Neuronal stem cell (in vitro differentiated cells): ENCODE results near the gene RASAL3.

Source experiments
- DNase-seq: peaks from one replicate; pipeline ENCODE4 v3.0.0-alpha.2; 2013; ENCODE audit warnings: low spot score
- H2AFZ ChIP-seq: one replicate; pipeline ENCODE4 v1.6.1; 2013; ENCODE audit warnings: mild to moderate bottlenecking, low read length, inconsistent platforms
- H2AK5ac ChIP-seq: 2 replicates; pipeline ENCODE4 v1.6.1; 2013; ENCODE audit warnings: low read depth, mild to moderate bottlenecking, inconsistent platforms, low read length, moderate library complexity, mixed read lengths
- H2BK120ac ChIP-seq: 2 replicates; pipeline ENCODE4 v1.6.1; 2013; ENCODE audit warnings: low read depth, mild to moderate bottlenecking, inconsistent platforms, low read length, moderate library complexity, mixed read lengths
- H2BK12ac ChIP-seq: one replicate; pipeline ENCODE4 v1.6.1; 2013; ENCODE audit warnings: low read length, inconsistent platforms
- H2BK15ac ChIP-seq: 2 replicates; pipeline ENCODE4 v1.6.1; 2013; ENCODE audit warnings: mild to moderate bottlenecking, low read length, inconsistent platforms, mixed read lengths
- H2BK5ac ChIP-seq: one replicate; pipeline ENCODE4 v1.6.1; 2013; ENCODE audit warnings: inconsistent platforms, mild to moderate bottlenecking, low read length, moderate library complexity
- H3K14ac ChIP-seq: one replicate; pipeline ENCODE4 v1.6.1; 2013; ENCODE audit warnings: low read length, inconsistent platforms
- H3K18ac ChIP-seq: 2 replicates; pipeline ENCODE4 v1.6.1; 2013; ENCODE audit warnings: low read length, inconsistent platforms
- H3K23ac ChIP-seq: 2 replicates; pipeline ENCODE4 v1.6.1; 2013; ENCODE audit warnings: low read depth, mild to moderate bottlenecking, mixed read lengths, low read length, inconsistent platforms; ENCODE audit not compliant: poor library complexity
- H3K27ac ChIP-seq: replicated peaks from 3 replicates; pipeline ENCODE4 v1.5.1; 2013; ENCODE audit warnings: low read length, inconsistent platforms
- H3K27me3 ChIP-seq, 3 experiments: 2 replicates each; pipeline ENCODE4 v1.6.1; 2013; ENCODE audit warnings: low read length in 3 of 3, mild to moderate bottlenecking in 2 of 3, inconsistent platforms in 1 of 3, low read depth in 1 of 3, mixed read lengths in 1 of 3, moderate library complexity in 1 of 3; ENCODE audit not compliant: control insufficient read depth in 3 of 3, insufficient read depth in 3 of 3
- H3K36me3 ChIP-seq, 2 donors: replicated peaks in 1 of 2; 2 replicates each; pipeline ENCODE4 v1.6.1; 2013; ENCODE audit warnings: low read length in 2 of 2; ENCODE audit not compliant: control insufficient read depth in 2 of 2, insufficient read depth in 2 of 2
- H3K4ac ChIP-seq: 2 replicates; pipeline ENCODE4 v1.6.1; 2013; ENCODE audit warnings: inconsistent platforms, mild to moderate bottlenecking, low read length, moderate library complexity
- H3K4me1 ChIP-seq, 2 donors: 1 replicate in 1 of 2; 2 replicates in 1 of 2; pipeline ENCODE4 v1.6.1; 2013; ENCODE audit warnings: low read length in 2 of 2, low read depth in 1 of 2; ENCODE audit not compliant: control insufficient read depth in 2 of 2, insufficient read depth in 1 of 2
- H3K4me2 ChIP-seq: one replicate; pipeline ENCODE4 v1.6.1; 2013; ENCODE audit warnings: mild to moderate bottlenecking, low read length, inconsistent platforms; ENCODE audit not compliant: insufficient read depth, poor library complexity, severe bottlenecking
- H3K4me3 ChIP-seq, 2 donors: 2 replicates each; pipeline ENCODE4 v1.5.1; 2013; ENCODE audit warnings: low read length in 2 of 2, mild to moderate bottlenecking in 2 of 2, inconsistent platforms in 1 of 2, moderate library complexity in 1 of 2
- H3K79me1 ChIP-seq: one replicate; pipeline ENCODE4 v1.6.1; 2013; ENCODE audit warnings: low read depth, mild to moderate bottlenecking, inconsistent platforms, low read length, moderate library complexity
- H3K9ac ChIP-seq: one replicate; pipeline ENCODE4 v1.6.1; 2013; ENCODE audit warnings: mild to moderate bottlenecking, low read depth, low read length, inconsistent platforms; ENCODE audit not compliant: poor library complexity
- H3K9me3 ChIP-seq, 2 donors: replicated peaks in 1 of 2; 2 replicates each; pipeline versions ENCODE3 to v1.6.1; 2013; ENCODE audit warnings: low read length in 2 of 2, mild to moderate bottlenecking in 2 of 2, inconsistent platforms in 1 of 2, low read depth in 1 of 2, mixed read lengths in 1 of 2, moderate library complexity in 1 of 2; ENCODE audit not compliant: control insufficient read depth in 2 of 2, insufficient read depth in 1 of 2
- H4K8ac ChIP-seq: one replicate; pipeline ENCODE4 v1.6.1; 2013; ENCODE audit warnings: low read depth, mild to moderate bottlenecking, inconsistent platforms, low read length, moderate library complexity
- H4K91ac ChIP-seq: one replicate; pipeline ENCODE4 v1.6.1; 2013; ENCODE audit warnings: low read length, low read depth, mild to moderate bottlenecking, inconsistent platforms; ENCODE audit not compliant: poor library complexity
- WGBS, 2 donors: extraction: QIAGEN DNeasy Blood & Tissue Kit; methylation state at CpG; one replicate each; pipeline ENCODE4 v1.1.7; 2013; ENCODE audit warnings: missing lambda C conversion rate in 2 of 2, mixed read lengths in 1 of 2; ENCODE audit not compliant: insufficient read length in 2 of 2, insufficient replicate concordance in 1 of 2; ENCODE audit errors: extremely low coverage in 2 of 2; 5-methylcytosine and 5-hydroxymethylcytosine counted together

RASAL3 gene

GRCh38 chr19:15471639-15472101 lies 7.3 kb upstream of the RASAL3 start:
- H3K4me3 ChIP-seq = peak overlapping the region in 1 of 2 donors; percentile 56

DNA sequence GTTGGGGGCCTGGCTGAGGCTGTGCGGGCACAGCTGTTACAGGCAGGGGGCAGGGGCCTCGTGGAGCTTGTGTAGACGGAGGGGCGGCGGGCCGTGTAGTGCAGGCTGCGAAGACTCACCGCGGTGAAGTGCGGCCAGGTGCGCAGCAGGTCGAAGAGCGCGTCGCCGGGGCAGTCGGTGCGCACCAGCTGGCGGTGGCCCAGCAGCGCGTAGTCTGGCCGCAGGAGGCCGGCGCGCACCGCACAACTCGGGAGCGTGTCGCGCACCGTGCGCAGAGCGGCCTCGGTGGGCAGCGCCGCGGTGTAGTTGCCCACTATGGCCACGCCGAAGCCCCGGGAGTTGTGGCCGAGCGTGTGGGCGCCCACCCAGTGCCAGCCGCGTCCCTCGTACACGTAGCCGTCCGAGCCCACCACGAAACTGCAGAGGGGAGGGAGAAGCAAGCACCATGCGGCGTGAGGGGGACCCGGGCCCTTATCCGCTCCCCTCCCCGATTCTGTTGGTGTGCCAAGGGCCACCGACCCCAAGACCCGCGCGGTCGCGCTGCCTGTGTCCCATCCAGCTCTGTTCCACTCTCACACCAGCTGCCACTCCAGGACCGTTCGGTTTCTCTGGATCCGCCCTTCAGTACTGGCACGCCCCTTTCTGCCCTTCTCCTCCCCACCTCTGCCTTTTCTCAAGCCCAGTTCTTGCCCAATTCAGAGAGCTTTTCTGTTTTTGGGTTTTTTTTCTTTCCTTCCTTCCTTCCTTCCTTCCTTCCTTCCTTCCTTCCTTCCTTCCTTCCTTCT lies 5.4 kb upstream of the RASAL3 start:
- H2AFZ ChIP-seq = peak overlapping the region; percentile 56
- H2BK15ac ChIP-seq = no peak overlapping the region
- no peak overlapping the region for H2BK120ac ChIP-seq
- H3K18ac ChIP-seq = peak overlapping the region; percentile 44
- H3K36me3 ChIP-seq = no peaks in the 10 kb centered on the region
- H3K27me3 ChIP-seq = peaks cover 11 to 40% (median 29%) of the 10 kb centered on the region in 3 experiments
- H3K9ac ChIP-seq = peak overlapping the region; percentile 60
- H3K4ac ChIP-seq = no peak overlapping the region
- no peak overlapping the region for H2BK12ac ChIP-seq
- H3K79me1 ChIP-seq = no peaks in the 10 kb centered on the region
- H3K14ac ChIP-seq = peak overlapping the region; percentile 38
- peak overlapping the region; percentile 30 for H4K91ac ChIP-seq
- no peak overlapping the region for H4K8ac ChIP-seq
- H2AK5ac ChIP-seq = no peak overlapping the region
- peaks cover 0 to 2% of the 10 kb centered on the region in 2 donors for H3K4me1 ChIP-seq
- H3K23ac ChIP-seq = peak overlapping the region; percentile 65
- H3K4me2 ChIP-seq = peak overlapping the region; percentile 45
- peak overlapping the region in 1 of 2 donors; percentile 63 for H3K4me3 ChIP-seq
- H3K27ac ChIP-seq = no peak overlapping the region
- DNase-seq = no peak
- WGBS, 2 donors = no CpG with 5 or more reads among the region's 65 CpGs
- H3K9me3 ChIP-seq = no peaks in the 10 kb centered on the region
- H2BK5ac ChIP-seq = peak overlapping the region; percentile 53

More at GRCh38 chr19:15471639-15472101, 7.3 kb upstream of the RASAL3 start:
- peaks cover 0 to 2% of the 10 kb centered on the region in 2 donors for H3K4me1 ChIP-seq
- no peak for DNase-seq
- H3K18ac ChIP-seq = peak overlapping the region; percentile 64
- no peak overlapping the region for H4K91ac ChIP-seq
- no peak overlapping the region for H2BK5ac ChIP-seq
- H3K9ac ChIP-seq = no peak overlapping the region
- H2AFZ ChIP-seq = no peak overlapping the region
- H3K36me3 ChIP-seq = no peaks in the 10 kb centered on the region
- H2BK15ac ChIP-seq = no peak overlapping the region
- peaks cover 11 to 37% (median 29%) of the 10 kb centered on the region in 3 experiments for H3K27me3 ChIP-seq
- H3K4me2 ChIP-seq = no peak overlapping the region
- peaks cover 0 to 9% of the 10 kb centered on the region in 2 donors for H3K9me3 ChIP-seq
- no peak overlapping the region for H3K27ac ChIP-seq
- peak overlapping the region; percentile 52 for H3K23ac ChIP-seq
- no peak overlapping the region for H3K4ac ChIP-seq
- H2AK5ac ChIP-seq = no peak overlapping the region
- H2BK120ac ChIP-seq = no peak overlapping the region
- no peaks in the 10 kb centered on the region for H3K79me1 ChIP-seq
- no peak overlapping the region for H2BK12ac ChIP-seq
- no peak overlapping the region for H3K14ac ChIP-seq
- no CpG with 5 or more reads among the region's 31 CpGs for WGBS, 2 donors
- no peak overlapping the region for H4K8ac ChIP-seq

GRCh38 chr19:15468675-15469512 lies 4.5 kb upstream of the RASAL3 start:
- Histone ChIP-seq H3K36me3 (no peaks in the 10 kb centered on the region), H3K23ac (no peak overlapping the region), H3K9me3 (no peaks in the 10 kb centered on the region), H3K27ac (no peak overlapping the region), H3K27me3 (peaks cover 11 to 43% (median 34%) of the 10 kb centered on the region in 3 experiments), H3K4me1 (peaks cover 0 to 2% of the 10 kb centered on the region in 2 donors), H3K79me1 (no peaks in the 10 kb centered on the region), H3K4me2 (no peak overlapping the region), H3K4ac (no peak overlapping the region), H4K91ac (no peak overlapping the region), H2AFZ (no peak overlapping the region), H2BK5ac (peak overlapping the region; percentile 53), H2AK5ac (peak overlapping the region; percentile 52), H2BK15ac (no peak overlapping the region), H4K8ac (no peak overlapping the region), H2BK12ac (no peak overlapping the region), H3K18ac (peak overlapping the region; percentile 64), H3K4me3 (no peak overlapping the region), H3K14ac (no peak overlapping the region), H2BK120ac (no peak overlapping the region), H3K9ac (no peak overlapping the region)
- WGBS, 2 donors = no CpG with 5 or more reads among the region's 12 CpGs
- DNase-seq = no peak
